Osteoblast (primary cell): ENCODE data around the gene PTPN12. TPM values are rescaled to one million over a fixed set of nuclear protein-coding genes. Genes with fewer than 3 reads are reported as not detected.

Source experiments
- DNase-seq: peaks from one replicate; pipeline ENCODE4 v3.0.0; 2011; ENCODE audit warnings: low spot score, mixed read lengths; ENCODE audit not compliant: insufficient read length; ENCODE audit errors: missing footprints
- H2AFZ ChIP-seq: 2 replicates; pipeline ENCODE4 v1.6.0; 2011; ENCODE audit warnings: mild to moderate bottlenecking, low read length
- H3K27ac ChIP-seq: 2 replicates; pipeline ENCODE4 v1.5.1; 2011; ENCODE audit warnings: mild to moderate bottlenecking, low read depth, low read length, moderate library complexity
- H3K27me3 ChIP-seq: 2 replicates; pipeline ENCODE4 v1.6.0; 2012; ENCODE audit warnings: mild to moderate bottlenecking, control low read depth, inconsistent platforms, low read length, moderate library complexity; ENCODE audit not compliant: insufficient read depth
- H3K36me3 ChIP-seq: 2 replicates; pipeline ENCODE4 v1.5.1; 2011; ENCODE audit warnings: mild to moderate bottlenecking, low read length, control low read depth, moderate library complexity; ENCODE audit not compliant: insufficient read depth
- H3K4me1 ChIP-seq: 2 replicates; pipeline ENCODE4 v1.5.1; 2011; ENCODE audit warnings: mild to moderate bottlenecking, low read length, control low read depth, moderate library complexity; ENCODE audit not compliant: insufficient read depth
- H3K4me2 ChIP-seq: 2 replicates; pipeline ENCODE4 v1.6.0; 2011; ENCODE audit warnings: mild to moderate bottlenecking, low read length; ENCODE audit not compliant: insufficient read depth
- H3K4me3 ChIP-seq: fragments of 200-600 bp; sonication (generic); 3 replicates; pipeline ENCODE4 v1.5.1; 2012; ENCODE audit warnings: mild to moderate bottlenecking, low read length, inconsistent platforms; ENCODE audit not compliant: insufficient read depth
- H3K79me2 ChIP-seq: 2 replicates; pipeline ENCODE4 v1.6.0; 2012; ENCODE audit warnings: mild to moderate bottlenecking, low read length, control low read depth, inconsistent platforms; ENCODE audit not compliant: insufficient read depth
- H3K9me3 ChIP-seq: 2 replicates; pipeline ENCODE4 v1.5.1; 2011; ENCODE audit warnings: low read depth, low read length, control low read depth
- H4K20me1 ChIP-seq: 2 replicates; pipeline ENCODE4 v1.6.0; 2012; ENCODE audit warnings: mild to moderate bottlenecking, low read length, control low read depth; ENCODE audit not compliant: insufficient read depth
- total RNA-seq: library from RNA; depleted of rRNA; stranded (reverse); fragments of >200 nt; gene quantifications from 2 replicates; pipeline ENCODE4 v1.2.3, GENCODE V29; 2012
- TF ChIP-seq, protein P1 (sequence below): IDR thresholded peaks from 2 replicates; pipeline ENCODE4 v1.5.1; 2011; ENCODE audit warnings: mild to moderate bottlenecking, low read depth, low read length, moderate library complexity; ENCODE audit errors: extremely low read depth

PTPN12 gene
- total RNA-seq, 1 donor: 80.7 TPM

DNA sequence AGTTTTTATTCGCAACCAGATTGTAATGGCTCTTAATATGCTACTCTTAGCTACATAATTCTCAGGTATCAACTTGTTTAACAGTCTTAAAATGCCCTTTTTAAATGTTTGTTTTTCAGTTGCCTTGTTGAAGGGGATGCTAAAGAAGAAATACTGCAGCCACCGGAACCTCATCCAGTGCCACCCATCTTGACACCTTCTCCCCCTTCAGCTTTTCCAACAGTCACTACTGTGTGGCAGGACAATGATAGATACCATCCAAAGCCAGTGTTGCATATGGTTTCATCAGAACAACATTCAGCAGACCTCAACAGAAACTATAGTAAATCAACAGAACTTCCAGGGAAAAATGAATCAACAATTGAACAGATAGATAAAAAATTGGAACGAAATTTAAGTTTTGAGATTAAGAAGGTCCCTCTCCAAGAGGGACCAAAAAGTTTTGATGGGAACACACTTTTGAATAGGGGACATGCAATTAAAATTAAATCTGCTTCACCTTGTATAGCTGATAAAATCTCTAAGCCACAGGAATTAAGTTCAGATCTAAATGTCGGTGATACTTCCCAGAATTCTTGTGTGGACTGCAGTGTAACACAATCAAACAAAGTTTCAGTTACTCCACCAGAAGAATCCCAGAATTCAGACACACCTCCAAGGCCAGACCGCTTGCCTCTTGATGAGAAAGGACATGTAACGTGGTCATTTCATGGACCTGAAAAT lies 89.7 kb downstream of the PTPN12 start:
- H3K4me1 ChIP-seq: no peaks in the 10 kb centered on the region
- peaks cover 45% of the 10 kb centered on the region for H3K79me2 ChIP-seq
- no peak for DNase-seq
- H3K27ac ChIP-seq: no peak overlapping the region
- no peak overlapping the region for H2AFZ ChIP-seq
- TF ChIP-seq, protein P1, sequence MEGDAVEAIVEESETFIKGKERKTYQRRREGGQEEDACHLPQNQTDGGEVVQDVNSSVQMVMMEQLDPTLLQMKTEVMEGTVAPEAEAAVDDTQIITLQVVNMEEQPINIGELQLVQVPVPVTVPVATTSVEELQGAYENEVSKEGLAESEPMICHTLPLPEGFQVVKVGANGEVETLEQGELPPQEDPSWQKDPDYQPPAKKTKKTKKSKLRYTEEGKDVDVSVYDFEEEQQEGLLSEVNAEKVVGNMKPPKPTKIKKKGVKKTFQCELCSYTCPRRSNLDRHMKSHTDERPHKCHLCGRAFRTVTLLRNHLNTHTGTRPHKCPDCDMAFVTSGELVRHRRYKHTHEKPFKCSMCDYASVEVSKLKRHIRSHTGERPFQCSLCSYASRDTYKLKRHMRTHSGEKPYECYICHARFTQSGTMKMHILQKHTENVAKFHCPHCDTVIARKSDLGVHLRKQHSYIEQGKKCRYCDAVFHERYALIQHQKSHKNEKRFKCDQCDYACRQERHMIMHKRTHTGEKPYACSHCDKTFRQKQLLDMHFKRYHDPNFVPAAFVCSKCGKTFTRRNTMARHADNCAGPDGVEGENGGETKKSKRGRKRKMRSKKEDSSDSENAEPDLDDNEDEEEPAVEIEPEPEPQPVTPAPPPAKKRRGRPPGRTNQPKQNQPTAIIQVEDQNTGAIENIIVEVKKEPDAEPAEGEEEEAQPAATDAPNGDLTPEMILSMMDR: no peak
- no peak overlapping the region for H3K4me2 ChIP-seq
- peaks cover 57% of the 10 kb centered on the region for H3K36me3 ChIP-seq
- H4K20me1 ChIP-seq: no peaks in the 10 kb centered on the region
- no peaks in the 10 kb centered on the region for H3K9me3 ChIP-seq
- H3K27me3 ChIP-seq: no peaks in the 10 kb centered on the region
- no peak overlapping the region for H3K4me3 ChIP-seq

DNA sequence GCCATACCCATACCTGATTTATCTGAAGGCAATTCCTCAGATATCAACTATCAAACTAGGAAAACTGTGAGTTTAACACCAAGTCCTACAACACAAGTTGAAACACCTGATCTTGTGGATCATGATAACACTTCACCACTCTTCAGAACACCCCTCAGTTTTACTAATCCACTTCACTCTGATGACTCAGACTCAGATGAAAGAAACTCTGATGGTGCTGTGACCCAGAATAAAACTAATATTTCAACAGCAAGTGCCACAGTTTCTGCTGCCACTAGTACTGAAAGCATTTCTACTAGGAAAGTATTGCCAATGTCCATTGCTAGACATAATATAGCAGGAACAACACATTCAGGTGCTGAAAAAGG lies 90.2 kb downstream of the PTPN12 start:
- no peaks in the 10 kb centered on the region for H4K20me1 ChIP-seq
- peaks cover 45% of the 10 kb centered on the region for H3K79me2 ChIP-seq
- H3K9me3 ChIP-seq: no peaks in the 10 kb centered on the region
- no peak overlapping the region for H3K27ac ChIP-seq
- H2AFZ ChIP-seq: no peak overlapping the region
- H3K27me3 ChIP-seq: no peaks in the 10 kb centered on the region
- H3K4me2 ChIP-seq: no peak overlapping the region
- H3K36me3 ChIP-seq: peaks cover 52% of the 10 kb centered on the region
- H3K4me3 ChIP-seq: no peak overlapping the region
- TF ChIP-seq, protein P1: no peak
- no peak for DNase-seq
- no peaks in the 10 kb centered on the region for H3K4me1 ChIP-seq

DNA sequence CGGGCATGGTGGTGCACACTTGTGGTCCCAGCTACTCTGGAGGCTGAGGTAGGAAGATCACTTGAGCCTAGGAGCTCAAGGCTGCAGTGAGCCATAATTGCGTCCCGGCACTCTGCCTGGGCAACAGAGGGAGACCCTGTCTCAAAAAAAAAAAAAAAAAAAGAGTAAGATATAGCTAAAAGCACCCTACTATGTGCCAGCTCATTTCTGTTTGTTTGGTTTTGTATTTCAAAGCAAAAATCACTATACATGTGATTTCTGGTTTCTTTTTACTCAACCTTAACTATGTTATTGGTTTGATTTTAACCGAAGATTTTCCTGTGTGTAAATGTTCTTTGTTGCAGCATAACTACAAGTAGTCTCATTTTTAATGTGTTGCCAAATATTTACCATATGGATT lies 92.7 kb downstream of the PTPN12 start:
- Histone ChIP-seq H3K27ac (no peak overlapping the region), H2AFZ (no peak overlapping the region), H4K20me1 (no peaks in the 10 kb centered on the region), H3K9me3 (no peaks in the 10 kb centered on the region), H3K4me2 (no peak overlapping the region), H3K4me3 (no peak overlapping the region), H3K4me1 (no peaks in the 10 kb centered on the region), H3K79me2 (peaks cover 43% of the 10 kb centered on the region), H3K27me3 (no peaks in the 10 kb centered on the region), H3K36me3 (peaks cover 59% of the 10 kb centered on the region)
- TF ChIP-seq, protein P1: no peak
- DNase-seq: no peak

DNA sequence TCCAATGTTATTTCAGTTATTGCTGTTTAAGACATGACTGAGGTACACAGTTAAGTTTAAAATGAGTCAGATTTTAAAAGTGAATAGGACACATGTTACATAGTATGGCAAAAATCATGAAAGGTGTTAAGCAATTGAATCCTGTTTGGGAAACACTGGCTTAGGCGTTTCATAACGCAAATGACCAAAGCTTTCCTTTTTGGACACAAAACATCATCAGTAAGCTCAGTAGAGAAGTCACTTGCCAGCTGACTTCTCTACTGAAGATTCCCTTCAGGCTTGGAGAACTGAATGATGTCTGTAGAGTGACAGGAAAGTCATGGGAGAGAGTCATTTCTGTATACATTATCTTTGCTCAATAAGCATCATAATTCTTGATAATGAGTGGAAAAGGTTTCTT lies 94.7 kb downstream of the PTPN12 start:
- no peak for DNase-seq
- Histone ChIP-seq H3K36me3 (peaks cover 62% of the 10 kb centered on the region), H3K4me3 (no peak overlapping the region), H3K9me3 (no peaks in the 10 kb centered on the region), H3K79me2 (peaks cover 36% of the 10 kb centered on the region), H3K27ac (no peak overlapping the region), H4K20me1 (no peaks in the 10 kb centered on the region), H3K4me2 (no peak overlapping the region), H3K27me3 (no peaks in the 10 kb centered on the region), H2AFZ (no peak overlapping the region), H3K4me1 (no peaks in the 10 kb centered on the region)
- TF ChIP-seq, protein P1: no peak
